Nucleus accumbens (tissue), 56 donors: ENCODE data around the gene CMTM5.

ENCODE experiments used
- DNase-seq, 56 donors: peaks; one replicate each; lab custom pipeline; 2025; lab: John Stamatoyannopoulos, UW

The CMTM5 gene, protein sequence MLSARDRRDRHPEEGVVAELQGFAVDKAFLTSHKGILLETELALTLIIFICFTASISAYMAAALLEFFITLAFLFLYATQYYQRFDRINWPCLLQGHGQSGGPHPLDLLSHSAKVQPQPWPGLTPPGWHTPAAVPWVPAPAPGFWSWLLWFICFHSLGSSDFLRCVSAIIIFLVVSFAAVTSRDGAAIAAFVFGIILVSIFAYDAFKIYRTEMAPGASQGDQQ

DNA sequence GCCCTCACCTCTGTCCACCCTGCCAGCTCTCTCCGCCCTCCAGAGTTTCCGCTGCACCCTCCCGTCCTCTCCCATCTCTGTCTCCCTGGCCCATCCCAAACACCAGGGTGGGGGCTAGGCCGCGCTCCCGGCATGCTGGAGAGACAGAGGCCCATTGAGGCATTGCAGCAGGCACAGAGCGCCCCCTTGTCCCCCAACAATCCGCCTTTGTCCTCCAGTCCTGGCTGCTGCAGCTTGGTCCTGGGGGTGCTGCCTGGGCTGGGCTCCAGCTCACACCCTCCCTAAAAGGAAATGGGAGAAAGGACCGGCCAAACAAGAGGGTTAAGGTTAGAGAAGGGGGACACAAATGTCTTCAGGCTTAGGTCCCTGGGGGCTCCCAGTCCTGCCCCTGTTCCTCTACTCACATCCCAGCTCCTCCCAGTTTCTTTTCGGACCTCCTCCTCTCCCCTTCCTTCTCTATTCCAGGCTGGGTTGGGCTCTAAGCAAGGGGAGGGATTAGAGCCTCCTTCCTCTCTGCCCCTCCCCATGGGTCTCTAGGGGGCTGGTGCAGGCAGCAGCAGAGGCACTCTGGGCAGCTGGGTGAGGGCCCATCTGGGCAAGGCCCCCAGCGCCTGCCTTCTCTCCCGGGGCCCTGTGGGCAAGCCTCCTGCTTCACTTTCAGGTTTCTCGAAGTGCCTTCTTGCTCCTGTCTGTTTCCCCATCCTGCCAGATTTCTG is at the start of gene CMTM5:
CMTM5 (plus strand) TSS at position 565 of the 716 bp plus-strand sequence. CDS start 206 bp downstream, outside the sequence.
- peak in 55 of 56 donors; percentile 58 to 99 (median 93) for DNase-seq

DNA sequence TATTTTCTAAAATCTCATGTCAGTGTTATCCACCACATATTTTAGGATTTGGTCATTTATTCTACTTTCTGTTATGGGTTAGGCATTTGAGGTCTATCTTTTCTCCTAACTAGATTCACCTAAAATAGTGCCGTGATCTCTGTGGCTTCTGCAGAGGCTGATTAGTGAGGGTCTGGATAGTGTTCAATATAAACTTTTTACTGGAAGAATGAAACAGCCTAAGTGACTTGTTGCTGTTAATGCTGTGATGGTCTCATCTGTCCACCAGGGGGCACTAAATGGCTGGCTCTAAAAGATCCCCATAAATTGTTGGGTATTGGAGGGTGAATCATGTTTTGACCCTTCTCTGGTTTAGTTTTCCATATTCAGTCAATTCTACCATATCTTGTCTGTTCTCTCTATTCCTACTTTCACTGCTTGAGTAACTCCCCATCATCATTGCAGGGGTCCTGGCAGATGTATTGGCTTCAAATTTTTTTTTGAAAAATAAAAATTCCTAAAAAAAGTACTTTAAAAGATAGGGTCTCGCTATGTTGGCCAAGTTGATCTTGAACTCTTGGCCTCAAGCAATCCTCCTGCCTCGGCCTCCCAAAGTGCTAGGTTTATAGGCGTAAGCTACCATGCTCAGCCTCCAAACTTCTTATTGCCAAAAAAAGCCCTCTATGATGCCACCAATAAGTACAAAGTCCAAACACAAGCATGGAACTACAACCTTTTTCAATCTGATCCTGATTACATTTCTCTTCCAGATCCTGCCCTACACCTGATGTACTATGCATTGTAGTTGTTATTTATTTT is 48.7 kb upstream of the CMTM5 start:
- DNase-seq, result peak in 47 of 56 donors; percentile 9 to 91 (median 50)

DNA sequence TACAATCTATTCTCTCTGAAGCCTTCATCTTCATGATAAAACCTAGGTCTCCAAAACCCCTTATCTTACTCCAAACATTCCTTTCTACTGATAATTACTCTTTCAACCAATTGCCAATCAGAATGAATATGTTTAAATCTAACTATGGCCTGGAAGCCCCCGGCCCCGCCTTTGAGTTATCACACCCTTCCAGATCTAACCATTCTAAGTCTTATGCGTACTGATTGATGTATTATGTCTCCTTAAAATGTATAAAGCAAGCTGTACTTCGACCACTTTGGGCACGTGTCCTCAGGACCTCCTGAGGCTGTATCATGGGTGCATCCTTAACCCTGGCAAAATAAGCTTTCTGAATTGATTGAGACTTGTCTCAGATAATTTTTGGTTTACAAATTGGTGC is 41.2 kb upstream of the CMTM5 start:
- no peak for DNase-seq

DNA sequence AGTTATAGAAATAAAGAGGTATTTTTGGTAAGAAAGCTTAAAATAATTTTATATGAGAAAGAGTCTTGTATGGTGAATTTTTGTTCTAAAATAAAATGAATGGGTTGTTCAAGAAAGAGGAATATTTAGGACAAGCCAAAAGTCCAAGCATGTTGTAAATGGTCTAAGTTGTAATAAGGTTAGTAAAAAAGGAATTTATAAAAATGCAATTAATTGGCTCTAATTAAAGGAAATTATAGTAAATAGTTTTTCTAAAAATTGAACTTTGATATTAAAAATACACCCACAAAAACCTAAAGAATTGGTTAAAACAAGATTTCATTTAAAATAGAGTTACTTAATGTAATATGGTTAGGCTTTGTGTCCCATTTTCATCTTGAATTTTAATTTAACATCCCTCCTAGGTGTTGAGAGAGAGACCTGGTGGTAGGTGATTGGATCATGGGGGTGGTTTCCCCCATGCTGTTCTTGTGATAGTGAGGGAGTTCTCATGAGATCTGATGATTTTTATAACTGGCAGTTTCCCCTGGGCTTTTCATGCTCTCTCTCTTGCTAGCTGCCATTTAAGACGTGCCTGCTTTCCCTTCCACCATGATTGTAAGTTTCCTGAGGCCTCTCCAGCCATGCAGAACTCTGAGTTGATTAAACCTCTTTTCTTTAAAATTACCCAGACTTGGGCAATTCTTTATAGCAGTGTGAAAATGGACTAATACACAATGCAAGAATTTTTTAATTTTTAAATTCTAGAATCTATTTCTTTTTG is 37.2 kb upstream of the CMTM5 start:
- DNase-seq, result no peak

DNA sequence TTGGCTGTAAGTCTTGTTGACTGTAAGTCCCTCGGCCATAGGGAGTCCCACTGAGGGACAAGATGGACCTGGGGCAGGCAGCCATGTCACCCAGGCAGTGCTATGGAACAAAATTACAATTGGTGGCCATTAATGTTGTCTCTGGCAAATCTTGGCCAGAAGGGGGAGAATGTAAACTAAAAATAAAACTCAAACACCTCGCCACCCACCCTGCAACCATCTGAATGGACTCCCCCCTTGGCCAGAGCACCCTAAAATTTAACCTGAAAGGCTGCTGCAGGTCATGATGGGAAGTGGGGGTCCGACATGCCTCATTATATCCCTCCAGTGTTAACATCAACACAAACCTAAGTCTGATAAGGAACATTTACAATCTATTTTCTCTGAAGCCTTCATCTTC is 32.4 kb upstream of the CMTM5 start:
- no peak for DNase-seq

DNA sequence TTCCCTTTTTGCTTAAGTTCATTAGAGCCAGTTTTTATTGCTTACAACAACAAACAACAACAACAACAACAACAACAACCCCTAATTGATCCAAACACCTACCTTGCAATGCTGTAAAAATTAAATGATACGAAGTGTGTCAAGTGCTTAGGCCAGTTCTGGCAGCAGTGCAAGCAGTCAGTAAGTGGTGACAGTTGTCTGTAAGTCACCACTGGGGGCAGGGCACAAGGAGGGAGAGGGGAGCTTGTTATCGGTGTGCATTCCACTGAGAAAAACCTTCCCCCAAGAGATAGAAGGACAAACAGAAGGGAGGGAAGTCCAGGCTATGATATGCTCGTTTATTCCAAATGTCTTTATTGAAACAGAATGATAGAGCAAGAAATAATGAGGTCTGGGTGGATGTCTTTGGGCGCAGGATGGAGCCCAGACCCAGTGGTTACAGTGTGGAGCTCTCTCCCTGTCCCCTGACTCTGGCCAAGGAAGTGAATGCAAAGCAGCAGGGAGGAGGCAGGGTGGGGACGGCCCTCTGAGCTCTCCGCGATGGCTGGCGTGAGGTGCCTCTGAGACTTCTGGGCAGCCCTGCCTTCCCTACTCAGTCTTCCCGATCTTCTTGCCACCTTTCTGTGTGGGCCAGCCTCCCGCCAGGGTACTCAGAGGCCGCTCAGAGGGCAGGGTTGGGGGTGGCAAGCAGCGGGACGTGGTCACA is 30.7 kb upstream of the CMTM5 start:
- DNase-seq, result no peak

DNA sequence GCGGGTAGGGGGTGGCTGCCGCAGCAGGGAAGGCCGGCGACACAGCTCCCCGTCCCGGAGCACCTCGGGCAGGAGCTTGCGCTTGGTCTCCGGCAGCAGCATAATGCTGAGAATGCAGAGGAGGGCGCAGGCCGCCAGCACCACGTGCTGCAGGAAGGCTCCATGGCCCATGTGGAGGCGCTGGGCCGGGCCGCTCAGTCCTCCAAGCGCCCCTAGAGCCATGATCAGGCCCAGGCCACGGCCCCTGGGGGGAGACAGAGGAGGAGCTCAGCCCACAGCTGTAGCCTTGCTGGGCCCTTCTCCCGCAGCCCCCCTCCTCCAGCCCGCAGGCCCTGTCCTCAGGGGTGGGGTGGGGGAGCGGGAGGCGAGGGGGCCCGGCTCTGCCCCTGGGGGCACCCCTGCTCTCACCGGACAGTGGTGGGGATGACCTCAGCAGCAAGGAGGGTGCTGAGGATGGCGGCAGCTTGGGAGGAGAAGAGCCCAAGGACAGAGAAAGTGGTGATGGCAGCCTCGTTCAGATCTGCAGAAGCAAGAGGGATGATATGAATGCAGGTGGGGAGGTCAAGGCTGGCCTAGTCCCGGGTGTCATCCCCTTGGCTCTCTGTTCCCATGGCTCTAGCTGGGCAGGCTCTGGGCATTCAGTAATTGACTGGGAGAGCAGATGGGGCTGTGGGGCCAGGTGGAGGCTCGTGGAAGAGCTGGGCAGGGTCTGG is 30.0 kb upstream of the CMTM5 start:
- no peak for DNase-seq

DNA sequence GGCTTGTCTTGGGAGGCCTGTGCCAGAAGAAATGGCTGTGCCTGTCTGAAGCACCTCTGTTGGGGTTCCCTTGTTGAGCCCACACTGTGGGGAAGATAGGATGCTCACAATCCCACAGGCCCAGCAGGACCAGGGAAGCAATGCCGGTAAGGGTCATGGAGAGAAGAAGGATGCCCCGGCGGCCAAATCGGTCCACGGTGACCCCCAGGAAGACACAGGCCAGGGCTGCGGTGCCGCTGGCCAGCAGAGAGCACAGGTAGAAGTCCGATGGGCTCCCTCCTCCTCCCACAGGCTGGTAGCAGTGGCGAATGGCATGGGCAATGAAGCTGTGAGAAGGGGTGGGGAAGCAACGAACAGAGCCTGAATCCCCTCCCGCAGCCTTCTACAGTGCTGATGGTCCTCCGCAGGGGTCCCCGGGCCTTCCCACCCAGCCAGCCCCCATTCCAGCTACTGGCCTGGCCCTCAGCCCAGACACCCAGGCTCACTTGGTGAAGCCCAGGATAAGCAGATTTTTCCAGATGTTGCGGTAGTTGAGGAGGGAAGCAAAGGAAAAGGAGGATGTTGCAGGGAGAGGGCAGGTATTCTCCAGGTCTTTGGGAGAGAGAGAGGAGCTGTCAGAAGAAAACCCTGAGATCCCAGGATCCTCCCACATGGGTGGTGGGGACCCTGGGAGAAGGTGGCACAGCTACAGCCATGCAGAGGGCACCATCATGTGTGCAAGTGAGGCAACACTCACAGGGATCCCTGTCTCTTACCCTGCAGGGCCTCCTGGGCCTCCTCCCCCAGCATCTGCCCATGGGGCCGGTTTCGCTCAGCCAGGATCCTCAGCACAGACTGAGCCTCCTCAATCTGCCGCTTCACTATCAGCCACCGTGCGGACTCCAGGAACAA is 29.2 kb upstream of the CMTM5 start:
- DNase-seq, result no peak

DNA sequence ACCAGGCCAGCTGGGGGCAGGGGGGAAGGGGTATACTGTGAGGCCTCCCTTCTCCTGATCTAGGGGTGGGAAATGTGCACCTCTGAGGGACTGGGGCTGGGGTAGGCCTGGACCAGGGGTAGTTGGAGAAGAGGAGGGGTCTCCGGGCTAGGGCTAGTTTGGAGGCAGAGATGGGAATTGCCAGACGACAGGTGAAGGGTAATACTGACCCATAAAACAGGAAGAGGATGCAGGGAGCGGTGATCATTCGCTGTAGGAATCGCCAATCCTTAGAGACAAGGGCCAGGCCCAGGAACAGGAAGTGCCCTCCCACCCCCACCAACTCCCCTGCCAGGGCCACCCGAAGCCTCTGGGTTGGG is 28.6 kb upstream of the CMTM5 start:
- DNase-seq, result no peak

DNA sequence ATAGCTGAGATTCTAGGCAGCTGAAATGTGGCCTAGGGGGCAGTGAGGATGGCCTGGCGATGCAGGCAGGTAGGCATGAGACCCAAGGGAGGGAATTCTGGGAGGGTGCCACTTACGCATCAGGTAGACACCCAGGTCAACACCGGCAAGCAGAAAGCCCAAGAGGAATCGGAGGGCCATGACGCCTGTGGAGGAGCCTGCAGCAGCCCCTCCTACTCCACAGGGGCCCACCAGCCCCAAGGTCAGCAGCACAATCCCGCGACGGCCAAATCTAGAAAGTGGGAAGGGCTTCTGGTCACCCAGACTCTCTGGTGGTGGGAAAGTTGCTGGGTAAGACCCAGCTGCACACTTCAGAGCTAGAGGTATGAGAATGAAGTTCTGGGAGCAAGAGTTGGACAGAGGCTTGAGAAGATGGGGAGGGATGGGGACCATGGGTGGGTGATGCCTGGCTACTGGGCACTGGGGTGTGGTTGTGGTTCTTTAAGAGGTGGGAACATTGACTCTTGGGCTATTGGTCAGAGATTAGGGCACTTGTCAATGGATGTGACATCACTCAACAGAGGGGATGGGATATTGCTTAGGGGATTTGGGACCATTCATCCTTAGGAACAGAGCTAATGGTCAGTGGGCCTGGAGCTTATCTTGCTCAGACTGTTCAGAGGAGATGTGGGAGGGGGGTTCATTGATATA is 27.5 kb upstream of the CMTM5 start:
- no peak for DNase-seq

DNA sequence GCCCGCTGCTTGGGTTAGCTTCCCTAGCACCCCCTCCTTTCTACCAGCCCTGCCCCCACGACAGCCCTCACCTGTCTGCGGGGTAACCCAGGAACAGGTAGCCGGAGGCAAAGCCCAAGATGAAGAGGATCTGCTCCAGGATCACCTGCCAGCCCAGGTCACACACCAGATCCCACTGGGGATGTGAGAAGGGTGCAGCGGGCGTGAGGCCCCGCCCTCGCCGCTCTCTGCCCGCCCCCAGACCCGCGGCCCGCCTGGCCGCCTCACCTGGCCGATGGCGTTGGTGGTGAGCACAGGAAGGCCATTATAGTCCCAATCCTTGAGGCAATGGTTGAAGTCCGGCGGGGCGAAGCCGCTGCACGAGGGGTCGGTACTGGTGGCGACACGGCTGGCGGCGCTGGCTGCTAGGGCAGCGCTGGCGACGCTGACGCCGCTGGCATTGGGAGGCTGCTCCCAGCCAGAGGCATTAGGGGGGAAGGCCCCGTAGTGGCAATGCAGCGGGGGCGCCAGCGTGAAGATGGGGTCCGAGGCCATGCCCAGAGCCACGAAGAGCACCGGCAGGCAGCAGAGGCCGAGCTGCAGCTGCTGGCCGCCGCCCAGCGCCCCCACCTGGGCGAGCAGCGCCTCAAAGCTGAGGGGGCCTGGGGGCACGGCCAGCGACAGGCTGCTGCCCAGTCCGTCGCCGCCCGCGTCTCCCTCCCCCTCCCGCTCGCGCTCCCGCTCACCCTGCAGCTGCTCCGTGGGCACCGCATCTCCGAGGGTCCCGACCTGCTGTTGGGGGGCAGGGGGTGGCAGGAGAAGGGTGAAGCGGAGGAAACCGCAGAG is 25.0 kb upstream of the CMTM5 start:
- peak in 31 of 56 donors; percentile 15 to 81 (median 55) for DNase-seq

DNA sequence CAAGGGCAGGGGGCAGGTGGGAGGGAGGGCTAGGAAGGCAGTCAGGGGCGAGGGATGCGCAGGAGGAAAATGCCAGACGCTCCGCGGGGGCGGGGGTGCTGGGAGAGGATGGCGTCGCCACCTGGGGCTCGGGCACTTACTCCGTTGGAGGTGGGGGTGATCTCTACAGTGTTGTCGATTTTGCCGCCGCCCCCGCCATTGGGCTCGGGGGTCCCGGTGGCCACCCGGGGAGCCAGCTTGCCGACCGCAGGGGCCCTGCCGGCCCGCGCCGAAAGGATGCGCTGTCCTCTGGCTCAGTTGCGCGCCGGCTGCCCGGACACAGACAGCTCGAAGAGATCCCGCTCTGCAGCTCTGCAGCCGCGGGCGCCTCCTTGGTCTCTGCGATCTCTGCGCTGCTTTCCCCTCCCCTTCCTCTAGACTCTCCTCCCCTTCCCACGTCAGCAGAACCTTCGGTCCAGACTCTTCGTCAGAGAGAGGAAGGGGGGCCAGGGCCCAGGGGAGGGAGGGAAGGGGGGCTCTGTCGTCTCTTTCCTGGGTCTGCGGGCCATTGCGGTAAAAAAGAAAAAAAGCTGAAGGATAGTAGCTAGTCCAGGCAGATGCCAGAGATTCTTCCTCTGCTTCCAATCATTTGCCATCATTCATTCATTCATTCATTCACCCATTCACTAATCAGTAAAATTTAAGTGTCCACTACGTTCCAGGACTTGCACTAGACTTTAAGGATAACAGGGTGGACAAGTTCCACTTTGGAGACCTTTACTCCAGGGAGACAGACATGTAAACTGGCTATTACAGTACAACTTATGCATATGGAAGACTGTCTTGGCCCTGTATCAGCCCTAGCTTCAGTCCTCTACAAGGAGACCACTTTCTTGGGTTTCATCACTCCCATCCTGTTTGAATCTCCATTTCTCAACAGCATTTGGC is 24.1 kb upstream of the CMTM5 start, which contains the start of gene SLC22A17:
SLC22A17 (minus strand) TSS at position 382 of the 927 bp plus-strand sequence.
- DNase-seq, result peak in 55 of 56 donors; percentile 47 to 95 (median 83)

DNA sequence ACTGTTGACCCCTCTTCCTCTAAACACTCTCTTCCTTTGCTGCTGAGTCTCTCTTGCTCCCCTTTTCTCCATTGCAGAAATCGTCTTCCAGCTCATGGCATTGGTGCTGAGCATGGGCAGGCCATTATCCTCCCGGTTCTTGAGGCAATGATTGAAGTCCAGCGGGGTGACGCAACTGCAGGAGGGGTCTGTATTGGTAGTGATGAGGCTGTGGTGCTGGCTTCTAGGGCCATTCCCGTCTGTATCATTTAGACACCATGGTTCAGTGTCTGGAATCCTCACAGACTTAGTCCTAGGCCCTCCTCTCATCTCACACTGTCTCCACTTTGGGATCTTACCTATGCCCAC is 23.4 kb upstream of the CMTM5 start:
- DNase-seq, result no peak

DNA sequence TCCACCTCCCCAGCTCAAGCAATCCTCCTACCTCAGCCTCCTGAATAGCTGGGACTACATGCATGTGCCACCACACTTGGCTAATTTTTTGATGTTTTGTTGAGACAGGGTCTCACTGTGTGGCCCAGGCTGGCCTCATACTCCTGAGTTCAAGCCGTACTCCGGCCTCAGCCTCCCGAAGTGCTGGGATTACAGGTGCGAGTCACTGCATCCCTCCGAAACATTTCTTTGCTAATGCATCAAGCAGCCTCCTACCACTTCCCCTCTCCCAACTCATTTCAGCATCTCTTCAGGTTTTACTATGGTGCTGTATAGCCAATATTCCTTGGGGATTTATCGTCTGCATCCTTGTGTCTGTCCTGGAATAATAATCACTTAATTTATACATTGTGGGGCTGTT is 21.9 kb upstream of the CMTM5 start:
- no peak for DNase-seq

DNA sequence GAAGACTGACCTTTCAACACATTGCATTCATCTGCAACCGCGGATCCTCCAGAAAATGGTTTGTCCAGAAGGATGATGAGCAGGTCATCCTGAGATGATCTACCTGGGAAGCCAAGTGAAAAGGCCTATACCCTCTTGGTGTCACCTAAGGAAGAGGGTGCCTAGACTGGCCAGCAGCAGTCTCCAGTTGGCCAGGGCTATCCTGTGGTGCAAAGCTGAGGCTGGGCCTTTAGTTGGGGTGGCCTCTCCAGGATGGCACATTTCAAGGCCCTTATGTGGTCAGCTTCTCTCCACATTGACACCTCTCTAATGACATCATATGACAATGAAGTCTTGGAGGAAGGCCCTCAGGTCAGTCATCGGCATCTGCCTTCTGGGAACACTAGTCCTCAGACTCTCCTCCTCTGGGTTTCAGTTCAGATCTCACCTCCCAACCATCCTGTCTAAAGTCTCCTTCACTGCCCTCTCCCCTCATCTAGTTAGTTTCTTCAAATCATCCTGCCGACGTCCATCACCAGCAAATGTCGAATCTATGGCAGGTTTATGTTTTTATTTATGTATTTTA is 20.9 kb upstream of the CMTM5 start:
- no peak for DNase-seq
